ENCODE results near the gene ITGAE. TPM values are rescaled to one million over a fixed set of nuclear protein-coding genes. Genes with fewer than 3 reads are reported as not detected.

Gene ITGAE
- polyA plus RNA-seq, 3 donors = 66.6 to 102 (median 78.8) TPM

DNA sequence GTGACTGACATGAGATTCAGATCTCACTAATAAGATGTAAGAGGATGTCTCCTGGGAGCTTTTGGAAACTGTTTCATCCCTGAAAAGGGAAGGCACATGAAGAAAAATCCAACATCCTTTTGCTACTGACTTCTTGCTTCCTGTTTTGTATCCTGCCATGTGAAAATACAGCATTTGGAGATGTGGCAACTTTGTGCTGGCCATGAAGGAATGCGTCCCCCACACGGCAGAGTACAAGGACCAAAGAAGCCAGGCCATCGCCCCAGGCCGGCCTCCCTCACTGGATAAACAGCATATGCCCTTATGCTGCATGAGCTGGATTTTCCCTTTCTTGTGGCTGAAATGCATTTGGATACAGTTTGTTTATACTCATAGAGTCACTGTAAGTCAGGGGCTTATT is 82.8 kb downstream of the ITGAE start:
- Histone ChIP-seq H3K79me2 (ENCODE audit: insufficient read depth, low read length) (peaks cover 48% of the 10 kb centered on the region), H3K4me2 (replicated peaks; ENCODE audit: extremely low read depth, low read length, poor library complexity, severe bottlenecking) (peak overlapping the region; percentile 29), H4K20me1 (ENCODE audit: insufficient read depth, low read length) (no peaks in the 10 kb centered on the region), H3K4me3 (replicated peaks in 1 of 3; ENCODE audit: low read depth in 2 of 3, low read length in 3 of 3) (peak overlapping the region in 1 of 3 experiments; percentile 16), H3K9me3 (replicated peaks in 1 of 2; ENCODE audit: control insufficient read depth in 1 of 2, insufficient read depth in 1 of 2, low read length in 2 of 2) (no peaks in the 10 kb centered on the region), H3K9ac (ENCODE audit: insufficient read depth, low read length, poor library complexity, severe bottlenecking) (no peak overlapping the region), H3K36me3 (replicated peaks in 1 of 2; ENCODE audit: control insufficient read depth in 1 of 2, insufficient read depth in 2 of 2, low read length in 2 of 2) (peaks cover 41 to 52% of the 10 kb centered on the region in 2 donors), H2AFZ (ENCODE audit: insufficient read depth, low read depth, low read length, poor library complexity, severe bottlenecking) (no peak overlapping the region), H3K27ac (ENCODE audit: low read depth in 1 of 2, low read length in 2 of 2) (peak overlapping the region in 1 of 2 donors; percentile 29), H3K4me1 (ENCODE audit: control insufficient read depth in 1 of 2, insufficient read depth in 2 of 2, low read length in 2 of 2) (peaks cover 49 to 57% of the 10 kb centered on the region in 2 donors), H3K27me3 (ENCODE audit: control insufficient read depth in 2 of 2, insufficient read depth in 2 of 2, low read length in 2 of 2) (no peaks in the 10 kb centered on the region)
- Mint-ChIP-seq H3K27ac (peak overlapping the region in 6 of 7 donors; percentile 40 to 66 (median 55)), H3K36me3 (peaks cover 45 to 75% of the 10 kb centered on the region in 2 donors), H3K4me1 (peaks cover 46% of the 10 kb centered on the region), H3K9me3 (peaks cover 0 to 3% (median 0%) of the 10 kb centered on the region in 7 donors), H3K27me3 (ENCODE audit: low read depth in 3 of 3) (no peaks in the 10 kb centered on the region), H3K4me3 (no peak overlapping the region)
- DNase-seq = peak in 2 of 3 donors; percentile 15 to 29
- 80% methylated on average over 1 of the region's 4 CpGs for WGBS (ENCODE audit: insufficient coverage)
- TF ChIP-seq, protein P1, sequence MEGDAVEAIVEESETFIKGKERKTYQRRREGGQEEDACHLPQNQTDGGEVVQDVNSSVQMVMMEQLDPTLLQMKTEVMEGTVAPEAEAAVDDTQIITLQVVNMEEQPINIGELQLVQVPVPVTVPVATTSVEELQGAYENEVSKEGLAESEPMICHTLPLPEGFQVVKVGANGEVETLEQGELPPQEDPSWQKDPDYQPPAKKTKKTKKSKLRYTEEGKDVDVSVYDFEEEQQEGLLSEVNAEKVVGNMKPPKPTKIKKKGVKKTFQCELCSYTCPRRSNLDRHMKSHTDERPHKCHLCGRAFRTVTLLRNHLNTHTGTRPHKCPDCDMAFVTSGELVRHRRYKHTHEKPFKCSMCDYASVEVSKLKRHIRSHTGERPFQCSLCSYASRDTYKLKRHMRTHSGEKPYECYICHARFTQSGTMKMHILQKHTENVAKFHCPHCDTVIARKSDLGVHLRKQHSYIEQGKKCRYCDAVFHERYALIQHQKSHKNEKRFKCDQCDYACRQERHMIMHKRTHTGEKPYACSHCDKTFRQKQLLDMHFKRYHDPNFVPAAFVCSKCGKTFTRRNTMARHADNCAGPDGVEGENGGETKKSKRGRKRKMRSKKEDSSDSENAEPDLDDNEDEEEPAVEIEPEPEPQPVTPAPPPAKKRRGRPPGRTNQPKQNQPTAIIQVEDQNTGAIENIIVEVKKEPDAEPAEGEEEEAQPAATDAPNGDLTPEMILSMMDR (IDR thresholded peaks at IDR 0.05) = no peak
- intact Hi-C loops (cut with micrococcal nuclease) = no loop called here

- no peaks in the 10 kb centered on the region for H3K27me3 ChIP-seq (ENCODE audit: control insufficient read depth in 2 of 2, insufficient read depth in 2 of 2, low read length in 2 of 2)
- H3K27ac Mint-ChIP-seq = peak overlapping the region in 3 of 7 donors; percentile 7 to 8 (median 7)
- H3K4me2 ChIP-seq (replicated peaks; ENCODE audit: extremely low read depth, low read length, poor library complexity, severe bottlenecking) = no peak overlapping the region
- no peak for DNase-seq
- intact Hi-C loops (cut with micrococcal nuclease) = no loop called here
- H4K20me1 ChIP-seq (ENCODE audit: insufficient read depth, low read length) = no peaks in the 10 kb centered on the region
- 100% methylated on average over 1 of the region's 8 CpGs for WGBS (ENCODE audit: insufficient coverage)
- no peaks in the 10 kb centered on the region for H3K27me3 Mint-ChIP-seq (ENCODE audit: low read depth in 3 of 3)
- H3K9ac ChIP-seq (ENCODE audit: insufficient read depth, low read length, poor library complexity, severe bottlenecking) = no peak overlapping the region
- H3K4me3 Mint-ChIP-seq = no peak overlapping the region
- TF ChIP-seq, protein P1 (IDR thresholded peaks at IDR 0.05) = no peak
- no peaks in the 10 kb centered on the region for H3K9me3 ChIP-seq (replicated peaks in 1 of 2; ENCODE audit: control insufficient read depth in 1 of 2, insufficient read depth in 1 of 2, low read length in 2 of 2)
- peaks cover 27% of the 10 kb centered on the region for H3K79me2 ChIP-seq (ENCODE audit: insufficient read depth, low read length)
- H3K36me3 ChIP-seq (replicated peaks in 1 of 2; ENCODE audit: control insufficient read depth in 1 of 2, insufficient read depth in 2 of 2, low read length in 2 of 2) = peaks cover 49 to 66% of the 10 kb centered on the region in 2 donors
- peaks cover 56 to 81% of the 10 kb centered on the region in 2 donors for H3K36me3 Mint-ChIP-seq
- H3K27ac ChIP-seq (ENCODE audit: low read depth in 1 of 2, low read length in 2 of 2) = no peak overlapping the region
- H3K4me1 ChIP-seq (ENCODE audit: control insufficient read depth in 1 of 2, insufficient read depth in 2 of 2, low read length in 2 of 2) = peaks cover 47 to 51% of the 10 kb centered on the region in 2 donors
- no peak overlapping the region for H2AFZ ChIP-seq (ENCODE audit: insufficient read depth, low read depth, low read length, poor library complexity, severe bottlenecking)
- H3K4me3 ChIP-seq (replicated peaks in 1 of 3; ENCODE audit: low read depth in 2 of 3, low read length in 3 of 3) = no peak overlapping the region
- H3K9me3 Mint-ChIP-seq = peaks cover 0 to 3% (median 0%) of the 10 kb centered on the region in 7 donors
- peaks cover 41% of the 10 kb centered on the region for H3K4me1 Mint-ChIP-seq
Observed at GRCh38 chr17:3715296-3715695, 85.7 kb downstream of the ITGAE start.
